HG02571 (cell line): Measurements from ENCODE around the gene LAPTM4A.

Experiments used
- ATAC-seq: cut with Tn5 transposase; IDR thresholded peaks from one replicate; pipeline ENCODE4 v1.9.1; 2021; ENCODE audit warnings: mild to moderate bottlenecking, moderate library complexity; ENCODE audit not compliant: unreplicated experiment

The LAPTM4A gene

DNA sequence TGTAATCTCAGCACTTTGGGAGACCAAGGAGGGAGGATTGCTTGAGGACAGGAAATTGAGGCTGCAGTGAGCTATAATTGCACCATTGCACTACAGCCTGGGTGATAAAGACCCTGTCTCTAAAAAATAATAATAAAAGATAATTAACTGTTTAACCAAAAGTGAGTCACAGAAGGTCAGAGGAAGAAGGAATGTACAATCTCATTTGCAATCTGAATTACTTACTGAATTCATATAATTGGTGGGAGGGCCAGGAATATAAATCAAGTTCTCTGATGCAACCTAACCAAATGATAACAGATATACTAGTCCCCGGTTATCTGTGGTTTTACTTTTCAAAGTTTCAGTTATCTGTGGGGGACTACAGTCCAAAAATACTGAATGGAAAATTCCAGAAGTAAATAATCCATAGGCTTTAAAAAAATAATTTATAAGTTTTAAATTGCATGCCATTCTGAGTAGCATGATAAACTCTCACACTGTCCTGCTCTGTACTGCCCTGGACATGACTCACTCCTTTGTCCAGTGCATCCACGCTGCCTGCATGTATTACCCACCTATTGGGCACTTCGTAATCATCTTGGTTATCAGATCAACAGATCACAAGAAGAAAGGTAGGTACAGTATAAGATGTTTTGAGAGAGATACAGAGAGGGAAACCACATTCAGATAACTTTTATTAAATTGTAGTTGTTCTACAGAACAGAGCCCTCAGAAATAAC is 26.2 kb downstream of the LAPTM4A start:
- ATAC-seq = no peak

GRCh38 chr2:20023688-20024087 is 27.7 kb downstream of the LAPTM4A start:
- no peak for ATAC-seq

DNA sequence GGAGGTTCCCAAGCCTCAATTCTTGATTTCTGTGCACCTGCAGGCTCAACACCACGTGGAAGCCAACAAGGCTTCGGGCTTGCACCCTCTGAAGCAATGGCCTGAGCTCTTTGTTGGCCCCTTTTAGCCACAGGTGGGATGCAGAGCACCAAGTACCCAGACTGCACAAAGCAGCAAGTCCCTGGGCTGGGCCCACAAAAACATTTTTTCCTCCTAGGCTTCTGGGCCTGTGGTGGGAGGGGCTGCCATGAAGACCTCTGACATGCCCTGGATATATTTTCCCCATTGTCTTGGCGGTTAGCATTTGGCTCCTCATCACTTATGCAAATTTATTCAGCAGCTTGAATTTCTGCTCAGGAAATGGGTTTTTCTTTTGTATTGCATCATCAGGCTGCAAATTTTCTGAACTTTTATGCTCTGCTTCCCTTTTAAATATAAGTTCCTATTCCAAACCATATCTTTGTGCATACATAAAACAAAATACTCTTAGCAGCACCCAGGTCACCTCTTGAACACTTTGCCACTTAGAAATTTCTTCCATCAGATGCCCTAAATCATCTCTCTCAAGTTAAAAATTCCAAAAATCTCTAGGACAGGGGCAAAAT is 29.9 kb downstream of the LAPTM4A start:
- no peak for ATAC-seq

DNA sequence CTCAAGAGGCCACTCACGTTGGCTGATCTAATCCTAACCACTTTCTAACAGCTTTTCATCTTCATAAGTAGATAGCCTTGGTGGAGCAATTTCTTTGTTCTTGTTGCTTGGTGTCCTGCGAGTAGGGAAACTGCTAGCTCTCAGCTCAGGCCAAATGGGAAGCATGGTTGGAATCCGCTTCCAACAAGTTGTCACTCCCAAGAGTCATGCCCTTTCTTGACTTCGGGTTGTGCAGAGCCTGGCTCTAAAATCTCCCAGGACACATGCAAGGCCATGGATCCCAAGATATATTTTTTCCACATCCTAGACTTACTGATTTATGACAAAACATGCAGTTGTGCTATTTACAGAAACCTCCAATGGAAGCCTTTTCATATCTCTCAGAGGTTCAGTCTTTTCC is 31.7 kb downstream of the LAPTM4A start:
- no peak for ATAC-seq

- no peak for ATAC-seq
Measured at GRCh38 chr2:20018601-20019152, 32.8 kb downstream of the LAPTM4A start.

DNA sequence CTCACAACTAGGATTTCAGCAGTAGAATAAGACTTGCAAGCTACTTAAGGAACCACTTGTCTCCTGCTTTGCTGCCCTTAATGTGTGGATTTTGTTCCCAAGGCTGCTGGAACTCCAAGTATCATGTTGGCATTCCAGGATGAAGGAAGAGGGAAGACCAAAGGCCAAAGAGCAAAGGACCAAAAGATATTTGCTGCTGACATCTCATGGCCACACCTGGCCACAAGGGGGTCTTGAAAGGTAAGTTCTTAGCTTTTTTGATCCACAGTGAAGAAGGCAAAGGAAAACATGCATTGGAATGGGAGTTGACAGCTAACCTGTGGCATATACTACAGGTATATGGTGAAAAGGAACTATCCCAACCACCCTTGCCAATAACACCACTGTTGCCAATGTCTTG is 35.1 kb downstream of the LAPTM4A start:
- ATAC-seq = no peak

GRCh38 chr2:20015482-20016083 is 35.8 kb downstream of the LAPTM4A start:
- no peak for ATAC-seq

GRCh38 chr2:20013126-20013849 is 38.1 kb downstream of the LAPTM4A start:
- no peak for ATAC-seq

- no peak for ATAC-seq
Measured at GRCh38 chr2:20012282-20013125, 38.9 kb downstream of the LAPTM4A start, which contains the start of gene MATN3. Gene MATN3, minus strand, starts transcription at chr2:20012668. Its CDS starts 37 bp downstream, at chr2:20012631.

DNA sequence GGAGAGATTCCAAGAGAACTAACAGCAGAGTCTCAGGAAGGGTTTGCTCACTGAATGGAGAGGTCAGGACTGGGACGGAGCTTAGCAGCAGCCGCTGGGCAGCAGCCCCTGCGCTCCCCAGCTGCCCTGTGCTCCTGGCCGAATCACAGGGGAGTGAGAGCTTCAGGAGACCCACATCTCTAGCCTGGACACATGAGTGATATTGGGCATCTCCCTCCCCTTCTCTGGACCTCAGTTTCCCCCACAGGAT is 39.5 kb downstream of the LAPTM4A start:
- no peak for ATAC-seq

DNA sequence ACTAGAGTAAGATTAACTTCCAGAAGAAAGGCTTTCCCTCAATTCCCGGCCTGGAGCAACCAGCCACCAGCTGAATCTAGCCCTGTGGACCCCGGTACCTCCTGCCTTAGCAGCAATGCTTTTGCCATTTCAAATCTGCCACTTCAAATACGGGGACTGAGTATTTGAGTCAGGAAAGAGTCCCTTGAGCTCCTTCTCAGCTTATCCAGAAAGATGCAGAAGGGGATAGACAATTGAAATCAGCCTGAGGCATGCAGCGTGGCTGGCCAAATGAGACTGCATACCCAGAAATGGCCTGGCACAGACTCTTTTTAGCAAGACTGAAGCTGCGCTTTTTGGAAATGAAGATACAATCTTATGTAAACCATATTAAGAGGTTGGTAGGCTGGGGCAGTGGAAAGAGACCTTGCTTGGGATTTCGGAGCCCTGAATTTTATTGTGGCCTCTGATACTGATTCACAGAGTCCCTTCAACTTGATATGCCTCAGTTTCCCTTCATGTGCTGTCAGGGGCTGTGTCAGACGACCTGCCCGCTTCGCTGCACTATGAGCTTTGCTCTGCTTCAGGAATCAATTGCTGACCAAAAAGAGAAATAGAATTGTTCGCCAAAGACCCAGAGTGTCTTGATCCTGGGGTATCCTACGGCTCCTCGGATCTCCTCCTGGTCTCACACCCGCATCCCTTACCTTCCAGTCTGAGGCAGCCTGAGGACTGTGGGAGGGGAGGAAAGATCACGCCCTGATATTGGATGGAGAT is 40.0 kb downstream of the LAPTM4A start:
- no peak for ATAC-seq

GRCh38 chr2:20008703-20009102 is 42.7 kb downstream of the LAPTM4A start:
- no peak for ATAC-seq

- ATAC-seq = no peak
Measured at GRCh38 chr2:20005891-20006470, 45.4 kb downstream of the LAPTM4A start.

DNA sequence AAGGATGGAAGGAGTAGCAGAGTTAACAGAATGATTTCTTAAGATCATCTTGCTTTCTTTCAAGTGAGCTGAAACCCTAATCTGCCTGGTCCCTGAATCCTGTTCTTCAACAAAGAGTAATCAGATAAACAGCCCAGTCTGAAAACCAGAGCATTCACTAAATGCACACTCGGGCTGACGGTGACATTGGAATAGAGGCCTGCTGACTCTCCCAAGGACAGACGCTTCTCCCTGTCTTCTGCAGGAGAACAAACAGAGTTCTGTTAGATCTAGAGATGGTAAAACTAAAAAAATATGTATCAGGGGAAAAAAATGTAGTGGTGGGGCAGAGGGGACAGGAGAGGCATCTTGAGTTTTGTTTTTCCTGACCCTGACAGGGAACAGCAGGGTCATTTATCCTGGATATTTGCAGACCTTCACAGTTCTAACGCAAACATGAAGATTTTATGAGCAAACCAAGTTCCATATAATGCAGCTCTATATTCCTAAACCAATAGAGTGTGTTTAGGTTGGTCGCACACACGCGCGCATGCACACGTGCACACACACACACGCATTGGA is 46.3 kb downstream of the LAPTM4A start:
- no peak for ATAC-seq

GRCh38 chr2:20001361-20001863 is 50.0 kb downstream of the LAPTM4A start:
- no peak for ATAC-seq

GRCh38 chr2:19993731-19994130 is 57.7 kb downstream of the LAPTM4A start:
- no peak for ATAC-seq

- no peak for ATAC-seq
Measured at GRCh38 chr2:19991895-19992294, 59.5 kb downstream of the LAPTM4A start.

DNA sequence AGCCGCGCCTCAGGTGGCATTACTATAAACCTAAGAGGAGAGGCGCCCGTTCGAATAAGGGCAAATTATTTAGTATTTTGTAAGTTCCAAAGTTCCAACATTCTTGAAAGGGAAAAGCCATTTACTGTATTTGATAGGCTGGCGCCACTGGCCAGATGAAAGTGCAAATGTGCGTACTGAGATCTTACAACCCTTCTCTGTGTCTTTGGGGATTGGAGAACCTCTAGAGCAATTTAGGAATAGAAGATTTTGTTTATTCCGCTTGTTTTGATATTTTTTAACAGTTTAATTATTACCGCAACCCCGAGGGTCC is 61.1 kb downstream of the LAPTM4A start:
- no peak for ATAC-seq
